H1 (cell line): ENCODE measurements around the gene RAI14. TPM values are rescaled to one million over a fixed set of nuclear protein-coding genes. Genes with fewer than 3 reads are reported as not detected.

Source experiments
- CTCF ChIA-PET: fragments of 300-600 bp; sonication (Branson Sonifier 250); formaldehyde crosslinking; loops from one replicate; lab custom pipeline; 2021; ENCODE audit not compliant: partially characterized antibody; lab: Charles Lee
- POLR2A ChIA-PET: fragments of 300-600 bp; sonication (Branson Sonifier 250); formaldehyde crosslinking; loops from one replicate; lab custom pipeline; 2021; ENCODE audit warnings: inconsistent platforms; ENCODE audit not compliant: partially characterized antibody; lab: Charles Lee
- DNase-seq, 2 experiments: peaks; one replicate each; pipeline versions ENCODE4 v3.0.0 to v3.0.0-alpha.2; 2010 to 2022; ENCODE audit warnings: low spot score in 2 of 2, low read depth in 1 of 2, mixed read lengths in 1 of 2
- FAIRE-seq: peaks from 2 replicates; lab custom pipeline; 2011; peaks lifted over from hg19 to GRCh38; lab: Jason Lieb, UNC
- H2AFZ ChIP-seq: 2 replicates; pipeline ENCODE4 v1.8.1; 2012; ENCODE audit warnings: low read length, inconsistent platforms
- H2AK5ac ChIP-seq: 2 replicates; pipeline ENCODE4 v1.6.1; 2013; ENCODE audit warnings: low read depth, low read length
- H2BK120ac ChIP-seq: replicated peaks from 2 replicates; pipeline ENCODE3; 2013; ENCODE audit warnings: low read depth, low read length, inconsistent platforms
- H2BK12ac ChIP-seq: 2 replicates; pipeline ENCODE4 v1.6.1; 2013; ENCODE audit warnings: low read depth, low read length
- H2BK15ac ChIP-seq: 2 replicates; pipeline ENCODE4 v1.6.1; 2013; ENCODE audit warnings: low read length
- H2BK20ac ChIP-seq: 2 replicates; pipeline ENCODE4 v1.6.1; 2013; ENCODE audit warnings: low read length
- H2BK5ac ChIP-seq: 2 replicates; pipeline ENCODE4 v1.6.1; 2013; ENCODE audit warnings: low read depth, low read length
- H3K14ac ChIP-seq: 2 replicates; pipeline ENCODE4 v1.6.1; 2013; ENCODE audit warnings: inconsistent platforms; ENCODE audit not compliant: insufficient read length
- H3K18ac ChIP-seq: 2 replicates; pipeline ENCODE4 v1.6.1; 2013; ENCODE audit warnings: low read length; ENCODE audit errors: extremely low read depth
- H3K23ac ChIP-seq: 2 replicates; pipeline ENCODE4 v1.6.1; 2013; ENCODE audit warnings: inconsistent platforms; ENCODE audit not compliant: insufficient read length
- H3K23me2 ChIP-seq: 2 replicates; pipeline ENCODE4 v1.6.1; 2013; ENCODE audit warnings: low read depth, low read length
- H3K27ac ChIP-seq: 2 replicates; pipeline ENCODE4 v1.6.1; 2011; ENCODE audit warnings: low read depth, low read length, inconsistent platforms
- H3K27me3 ChIP-seq, 4 experiments: replicated peaks in 1 of 4; 1 replicate in 1 of 4; 2 replicates in 3 of 4; pipeline versions ENCODE4 v1.6.1 to v1.8.1; 2011 to 2013; ENCODE audit warnings: low read length in 3 of 4, mild to moderate bottlenecking in 3 of 4, inconsistent platforms in 2 of 4, mixed read lengths in 2 of 4, moderate library complexity in 1 of 4; ENCODE audit not compliant: control insufficient read depth in 3 of 4, insufficient read depth in 3 of 4; ENCODE audit errors: extremely low read depth in 1 of 4
- H3K36me3 ChIP-seq, 4 experiments: 2 replicates each; pipeline versions ENCODE4 v1.6.1 to v1.8.1; 2011 to 2013; ENCODE audit warnings: mild to moderate bottlenecking in 4 of 4, low read length in 3 of 4, moderate library complexity in 2 of 4, control low read depth in 1 of 4, inconsistent platforms in 1 of 4; ENCODE audit not compliant: insufficient read depth in 4 of 4, control insufficient read depth in 2 of 4
- H3K4ac ChIP-seq: replicated peaks from 2 replicates; pipeline ENCODE3; 2013; ENCODE audit warnings: low read length, low read depth, mixed read lengths, inconsistent platforms; ENCODE audit not compliant: insufficient read length
- H3K4me1 ChIP-seq, 4 experiments: replicated peaks in 1 of 4; 1 replicate in 1 of 4; 2 replicates in 3 of 4; pipeline versions ENCODE4 v1.6.1 to v1.8.1; 2011 to 2013; ENCODE audit warnings: low read length in 3 of 4, inconsistent platforms in 2 of 4, mixed read lengths in 1 of 4; ENCODE audit not compliant: insufficient read depth in 4 of 4, control insufficient read depth in 3 of 4
- H3K4me2 ChIP-seq, 2 experiments: 2 replicates each; pipeline versions ENCODE4 v1.6.1 to v1.8.1; 2011 to 2013; ENCODE audit warnings: low read depth in 2 of 2, low read length in 2 of 2, control low read depth in 1 of 2, inconsistent platforms in 1 of 2, mild to moderate bottlenecking in 1 of 2; ENCODE audit not compliant: insufficient read depth in 1 of 2
- H3K4me3 ChIP-seq, 4 experiments: fragments of 200-600, 300-600 bp in 1 of 4; sonication (generic), shearing (Covaris generic), sonication (Bioruptor Twin) in 1 of 4; 2 replicates each; pipeline versions ENCODE4 v1.5.1 to v1.8.1; 2011 to 2016; ENCODE audit warnings: low read length in 4 of 4, low read depth in 3 of 4, control low read depth in 2 of 4, inconsistent platforms in 2 of 4, mild to moderate bottlenecking in 2 of 4, mixed read lengths in 1 of 4, moderate library complexity in 1 of 4; ENCODE audit not compliant: insufficient read depth in 2 of 4; ENCODE audit errors: extremely low read depth in 1 of 4
- H3K56ac ChIP-seq: replicated peaks from 2 replicates; pipeline ENCODE3; 2013; ENCODE audit warnings: low read depth, mild to moderate bottlenecking, mixed read lengths, low read length, inconsistent platforms; ENCODE audit not compliant: insufficient read length
- H3K79me1 ChIP-seq: 2 replicates; pipeline ENCODE4 v1.6.1; 2013; ENCODE audit warnings: low read depth, low read length, control low read depth
- H3K79me2 ChIP-seq, 2 experiments: 2 replicates each; pipeline versions ENCODE4 v1.6.1 to v1.8.1; 2012 to 2013; ENCODE audit warnings: low read length in 2 of 2, mild to moderate bottlenecking in 2 of 2, inconsistent platforms in 1 of 2; ENCODE audit not compliant: insufficient read depth in 2 of 2, control insufficient read depth in 1 of 2
- H3K9ac ChIP-seq, 4 experiments: replicated peaks in 1 of 4; 1 replicate in 1 of 4; 2 replicates in 3 of 4; pipeline versions ENCODE4 v1.6.1 to v1.8.1; 2011 to 2013; ENCODE audit warnings: low read depth in 3 of 4, low read length in 3 of 4, control low read depth in 2 of 4, mild to moderate bottlenecking in 2 of 4, moderate library complexity in 2 of 4, inconsistent platforms in 1 of 4; ENCODE audit errors: extremely low read depth in 1 of 4
- H3K9me3 ChIP-seq, 2 experiments: 2 replicates each; pipeline versions ENCODE4 v1.6.1 to v1.8.1; 2012 to 2013; ENCODE audit warnings: mild to moderate bottlenecking in 2 of 2, moderate library complexity in 2 of 2, control low read depth in 1 of 2, inconsistent platforms in 1 of 2, low read depth in 1 of 2, low read length in 1 of 2, mixed read lengths in 1 of 2; ENCODE audit not compliant: insufficient read depth in 2 of 2
- H4K20me1 ChIP-seq, 2 experiments: replicated peaks in 1 of 2; 2 replicates each; pipeline versions ENCODE3 to v1.8.1; 2011 to 2013; ENCODE audit warnings: inconsistent platforms in 2 of 2, low read length in 2 of 2, mild to moderate bottlenecking in 1 of 2; ENCODE audit not compliant: insufficient read depth in 2 of 2, control insufficient read depth in 1 of 2
- H4K5ac ChIP-seq: 2 replicates; pipeline ENCODE4 v1.6.1; 2013; ENCODE audit warnings: low read length, low read depth, mixed read lengths, inconsistent platforms; ENCODE audit not compliant: insufficient read length
- H4K8ac ChIP-seq: 2 replicates; pipeline ENCODE4 v1.8.0; 2013; ENCODE audit warnings: mild to moderate bottlenecking, moderate library complexity, low read length, inconsistent platforms; ENCODE audit not compliant: insufficient read depth; ENCODE audit errors: extremely low read depth
- H4K91ac ChIP-seq: replicated peaks from 2 replicates; pipeline ENCODE3; 2013; ENCODE audit warnings: low read length, mixed read lengths, inconsistent platforms; ENCODE audit not compliant: insufficient read length
- CBX8 ChIP-seq: fragments of 300-800, 300-1000 bp; sonication (generic); IDR thresholded peaks from 2 replicates; pipeline ENCODE4 v1.7.1; 2016; ENCODE audit warnings: low read depth, low read length, borderline replicate concordance
- POLR2A ChIP-seq, 2 experiments: IDR thresholded peaks; 1 replicate in 1 of 2; 2 replicates in 1 of 2; pipeline ENCODE4 v1.6.1; 2011; ENCODE audit warnings: low read depth in 2 of 2, low read length in 2 of 2, mild to moderate bottlenecking in 2 of 2; ENCODE audit errors: control extremely low read depth in 1 of 2
- SRF ChIP-seq: IDR thresholded peaks from 2 replicates; pipeline ENCODE4 v1.6.1; 2011; ENCODE audit warnings: mild to moderate bottlenecking, low read depth, low read length, moderate library complexity
- TCF12 ChIP-seq: IDR thresholded peaks from 2 replicates; pipeline ENCODE4 v1.6.1; 2011; ENCODE audit warnings: low read depth, mild to moderate bottlenecking, low read length
- WGBS, 2 experiments: shearing (Covaris generic) in 1 of 2; methylation state at CpG; one replicate each; pipeline versions ENCODE4 v1.1.6 to v1.1.7; 2013 to 2015; ENCODE audit warnings: low lambda C conversion rate in 2 of 2, mixed read lengths in 2 of 2, inconsistent platforms in 1 of 2, low coverage in 1 of 2, missing lambda C conversion rate in 1 of 2; ENCODE audit not compliant: insufficient replicate concordance in 2 of 2, insufficient coverage in 1 of 2, insufficient read length in 1 of 2; ENCODE audit errors: extremely low coverage in 1 of 2, missing lambda C conversion rate in 1 of 2; 5-methylcytosine and 5-hydroxymethylcytosine counted together
- polyA plus RNA-seq, 7 experiments: library from polyadenylated mRNA; depleted of rRNA in 3 of 7; stranded (reverse) in 5 of 7; unstranded in 2 of 7; fragments of >200 nt in 5 of 7; fragments of 200-250 nt in 2 of 7; gene quantifications; 1 replicate in 5 of 7; 2 replicates in 1 of 7; 4 replicates in 1 of 7; pipeline versions ENCODE4 v1.2.1 to v1.2.3, GENCODE V29; 2011 to 2013; ENCODE audit warnings: missing spikeins in 2 of 7, mixed read lengths in 2 of 7
- total RNA-seq: library from RNA; stranded (reverse); fragmentation: NEBNext Ultra II Directional; extraction: Animal tissue kit (Norgen Biotek cat#: 25700); gene quantifications from 2 replicates; pipeline ENCODE4 v1.2.1, GENCODE V29; 2021

RAI14 gene
- total and polyA plus RNA-seq, 2 of the 8 experiments (the other 6 are each of a cell fraction or from before 2014, with no cell fraction given): 48.4 to 210 TPM

GRCh38 chr5:34673463-34674125, 17.5 kb downstream of the RAI14 start:
- H2BK120ac ChIP-seq: no peak overlapping the region
- no peak for TF ChIP-seq TCF12
- TF ChIP-seq SRF: no peak
- 0 out of 3 replicates have a peak, but pooled peaks of 1 of the 2 experiments have one; percentile 16 for TF ChIP-seq POLR2A (IDR thresholded peaks at IDR 0.05; ENCODE audit: control extremely low read depth in 1 of 2, low read depth in 2 of 2, low read length in 2 of 2)
- no peak for TF ChIP-seq CBX8
- H3K79me2 ChIP-seq: peaks cover 45 to 100% of the 10 kb centered on the region in 2 experiments
- H4K8ac ChIP-seq: no peak overlapping the region
- H3K4me3 ChIP-seq: no peak overlapping the region
- H3K9ac ChIP-seq: no peak overlapping the region
- H4K91ac ChIP-seq: no peak overlapping the region
- H2BK12ac ChIP-seq: no peak overlapping the region
- H2BK5ac ChIP-seq: no peak overlapping the region
- no peak overlapping the region for H3K4me2 ChIP-seq
- no peaks in the 10 kb centered on the region; a peak in 3 of 8 replicates for H3K36me3 ChIP-seq
- no peaks in the 10 kb centered on the region for H3K23me2 ChIP-seq
- no peak overlapping the region for H4K5ac ChIP-seq
- H4K20me1 ChIP-seq: peaks cover 18 to 25% of the 10 kb centered on the region in 2 experiments
- CTCF ChIA-PET: interaction anchor here (0.9 kb wide), 1 partner anchor 12 kb away, joined by 3 read pairs; no protein-coding TSS in a partner anchor
- no peak overlapping the region for H3K56ac ChIP-seq
- no peak overlapping the region for H3K18ac ChIP-seq
- POLR2A ChIA-PET: interaction anchor here (1.7 kb wide), 1 partner anchor 10 kb away, joined by 6 read pairs; no protein-coding TSS in a partner anchor
- H3K4me1 ChIP-seq: peaks cover 4 to 23% (median 13%) of the 10 kb centered on the region in 4 experiments
- no peaks in the 10 kb centered on the region; the same call in 1 of the 2 replicates for H3K79me1 ChIP-seq
- no peak for FAIRE-seq
- no peak overlapping the region for H3K14ac ChIP-seq
- no peaks in the 10 kb centered on the region for H3K27me3 ChIP-seq
- DNase-seq: no peak
- 91% methylated on average over 4 of the region's 4 CpGs; no CpG with 5 or more reads in 1 of the 2 experiments for WGBS, 2 experiments
- no peak overlapping the region for H2AK5ac ChIP-seq
- no peak overlapping the region for H2BK15ac ChIP-seq
- H2AFZ ChIP-seq: no peak overlapping the region
- H3K4ac ChIP-seq: no peak overlapping the region
- H3K23ac ChIP-seq: no peak overlapping the region
- no peaks in the 10 kb centered on the region for H3K9me3 ChIP-seq
- H2BK20ac ChIP-seq: no peak overlapping the region
- no peak overlapping the region for H3K27ac ChIP-seq
